ENCODE measurements around the gene CYYR1.

DNA sequence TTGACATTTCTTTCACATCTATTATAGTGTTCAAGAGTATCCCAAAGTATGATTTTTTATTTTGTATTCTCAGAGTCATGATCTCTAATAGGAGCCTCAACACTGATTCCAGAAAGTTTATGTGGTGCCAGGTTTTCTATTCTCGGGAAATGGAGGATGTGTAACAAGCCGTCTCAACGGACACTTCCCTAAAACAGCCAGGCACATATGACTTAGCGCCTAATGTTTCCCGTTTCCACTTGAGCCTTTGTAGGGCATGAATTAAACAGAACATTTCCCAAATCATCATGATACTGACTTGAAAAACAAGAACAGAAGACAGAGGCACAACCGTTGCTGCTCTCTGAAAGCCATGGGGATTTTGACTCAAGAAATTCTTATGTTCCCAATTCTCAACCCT, 8.0 kb downstream of the CYYR1 start:
- TF ChIP-seq, protein P1, sequence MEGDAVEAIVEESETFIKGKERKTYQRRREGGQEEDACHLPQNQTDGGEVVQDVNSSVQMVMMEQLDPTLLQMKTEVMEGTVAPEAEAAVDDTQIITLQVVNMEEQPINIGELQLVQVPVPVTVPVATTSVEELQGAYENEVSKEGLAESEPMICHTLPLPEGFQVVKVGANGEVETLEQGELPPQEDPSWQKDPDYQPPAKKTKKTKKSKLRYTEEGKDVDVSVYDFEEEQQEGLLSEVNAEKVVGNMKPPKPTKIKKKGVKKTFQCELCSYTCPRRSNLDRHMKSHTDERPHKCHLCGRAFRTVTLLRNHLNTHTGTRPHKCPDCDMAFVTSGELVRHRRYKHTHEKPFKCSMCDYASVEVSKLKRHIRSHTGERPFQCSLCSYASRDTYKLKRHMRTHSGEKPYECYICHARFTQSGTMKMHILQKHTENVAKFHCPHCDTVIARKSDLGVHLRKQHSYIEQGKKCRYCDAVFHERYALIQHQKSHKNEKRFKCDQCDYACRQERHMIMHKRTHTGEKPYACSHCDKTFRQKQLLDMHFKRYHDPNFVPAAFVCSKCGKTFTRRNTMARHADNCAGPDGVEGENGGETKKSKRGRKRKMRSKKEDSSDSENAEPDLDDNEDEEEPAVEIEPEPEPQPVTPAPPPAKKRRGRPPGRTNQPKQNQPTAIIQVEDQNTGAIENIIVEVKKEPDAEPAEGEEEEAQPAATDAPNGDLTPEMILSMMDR (IDR thresholded peaks at IDR 0.05), result no peak
- TF ChIP-seq NPAS2 (CRISPR knock-in tag; IDR thresholded peaks at IDR 0.05; ENCODE audit: borderline replicate concordance), result no peak
- TF ChIP-seq POLR2A (IDR thresholded peaks at IDR 0.05; ENCODE audit: low read length), result no peak
- TF ChIP-seq, protein P2, sequence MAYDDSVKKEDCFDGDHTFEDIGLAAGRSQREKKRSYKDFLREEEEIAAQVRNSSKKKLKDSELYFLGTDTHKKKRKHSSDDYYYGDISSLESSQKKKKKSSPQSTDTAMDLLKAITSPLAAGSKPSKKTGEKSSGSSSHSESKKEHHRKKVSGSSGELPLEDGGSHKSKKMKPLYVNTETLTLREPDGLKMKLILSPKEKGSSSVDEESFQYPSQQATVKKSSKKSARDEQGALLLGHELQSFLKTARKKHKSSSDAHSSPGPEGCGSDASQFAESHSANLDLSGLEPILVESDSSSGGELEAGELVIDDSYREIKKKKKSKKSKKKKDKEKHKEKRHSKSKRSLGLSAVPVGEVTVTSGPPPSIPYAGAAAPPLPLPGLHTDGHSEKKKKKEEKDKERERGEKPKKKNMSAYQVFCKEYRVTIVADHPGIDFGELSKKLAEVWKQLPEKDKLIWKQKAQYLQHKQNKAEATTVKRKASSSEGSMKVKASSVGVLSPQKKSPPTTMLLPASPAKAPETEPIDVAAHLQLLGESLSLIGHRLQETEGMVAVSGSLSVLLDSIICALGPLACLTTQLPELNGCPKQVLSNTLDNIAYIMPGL (CRISPR knock-in tag; IDR thresholded peaks at IDR 0.05; ENCODE audit: borderline replicate concordance), result no peak
- TF ChIP-seq, protein P3, sequence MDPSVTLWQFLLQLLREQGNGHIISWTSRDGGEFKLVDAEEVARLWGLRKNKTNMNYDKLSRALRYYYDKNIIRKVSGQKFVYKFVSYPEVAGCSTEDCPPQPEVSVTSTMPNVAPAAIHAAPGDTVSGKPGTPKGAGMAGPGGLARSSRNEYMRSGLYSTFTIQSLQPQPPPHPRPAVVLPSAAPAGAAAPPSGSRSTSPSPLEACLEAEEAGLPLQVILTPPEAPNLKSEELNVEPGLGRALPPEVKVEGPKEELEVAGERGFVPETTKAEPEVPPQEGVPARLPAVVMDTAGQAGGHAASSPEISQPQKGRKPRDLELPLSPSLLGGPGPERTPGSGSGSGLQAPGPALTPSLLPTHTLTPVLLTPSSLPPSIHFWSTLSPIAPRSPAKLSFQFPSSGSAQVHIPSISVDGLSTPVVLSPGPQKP (IDR thresholded peaks at IDR 0.05; ENCODE audit: low read depth, low read length), result no peak
- TF ChIP-seq EHMT2 (IDR thresholded peaks at IDR 0.05; ENCODE audit: low read depth), result no peak

Measured in A549 (cell line).